ENCODE data around the gene ARHGAP42.

The ARHGAP42 gene

GRCh38 chr11:100932474-100933100 is 245.5 kb downstream of the ARHGAP42 start:
- FAIRE-seq (peak; percentile 67), DNase-seq (ENCODE audit: insufficient read length, low spot score) (no peak)
- TF ChIP-seq POU2F2 (IDR thresholded peaks at IDR 0.05; ENCODE audit: low read depth, low read length), result no peak
- peak; percentile 52; the same call in 1 of the 2 replicates for TF ChIP-seq SPI1 (IDR thresholded peaks at IDR 0.05; ENCODE audit: low read depth, low read length)

DNA sequence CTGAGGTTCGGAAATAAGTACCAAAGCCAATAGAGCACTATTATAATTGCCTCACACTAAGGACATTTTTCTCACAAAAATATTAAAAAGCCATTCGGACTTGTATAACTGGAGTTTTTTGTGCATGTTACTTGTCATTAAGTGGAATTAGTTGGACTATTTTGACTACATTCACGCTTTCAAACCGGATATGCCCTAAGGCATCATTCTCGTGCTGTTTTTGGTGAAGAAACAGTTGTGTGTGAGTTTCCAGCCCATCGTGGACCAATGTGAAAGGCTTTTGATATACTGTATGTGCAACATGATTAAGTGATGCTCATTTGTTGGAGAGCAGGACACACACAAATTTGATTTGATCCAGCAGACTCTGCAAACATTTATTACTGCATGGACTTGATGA is 249.7 kb downstream of the ARHGAP42 start:
- TF ChIP-seq TAF1 (IDR thresholded peaks at IDR 0.05; ENCODE audit: low read depth, low read length) (no peak), SPI1 (IDR thresholded peaks at IDR 0.05; ENCODE audit: low read depth, low read length) (no peak), POU2F2 (IDR thresholded peaks at IDR 0.05; ENCODE audit: low read depth, low read length) (no peak), POLR2AphosphoS5 (IDR thresholded peaks at IDR 0.05; ENCODE audit: low read depth, low read length) (no peak), POLR2A (IDR thresholded peaks at IDR 0.05; ENCODE audit: low read depth, low read length) (no peak), PAX5 (IDR thresholded peaks at IDR 0.05; ENCODE audit: insufficient read depth, low read length, severe bottlenecking) (no peak)
- DNase-seq (ENCODE audit: insufficient read length, low spot score), result no peak
- no peak for FAIRE-seq

DNA sequence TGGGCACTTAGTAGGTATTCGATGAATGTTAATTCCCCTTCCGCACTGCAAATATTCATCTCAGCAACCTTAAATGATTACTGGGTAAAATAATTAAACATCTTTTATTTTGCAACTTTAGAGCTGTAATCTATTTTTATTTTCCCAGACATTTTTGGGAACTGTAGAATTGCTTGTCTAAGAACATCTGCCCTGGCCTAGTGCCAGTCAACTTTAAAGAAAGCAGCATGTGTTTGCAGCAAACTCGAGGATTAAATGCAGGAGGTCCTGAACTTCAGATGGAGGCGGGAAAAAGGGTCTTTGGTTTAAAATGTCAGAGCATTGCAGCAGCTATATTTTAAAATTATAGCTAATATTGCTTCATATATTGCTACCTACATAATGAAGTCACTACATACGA is 252.5 kb downstream of the ARHGAP42 start:
- FAIRE-seq, result no peak
- no peak for DNase-seq (ENCODE audit: insufficient read length, low spot score)
- no peak for TF ChIP-seq POLR2A (IDR thresholded peaks at IDR 0.05; ENCODE audit: low read depth, low read length)

DNA sequence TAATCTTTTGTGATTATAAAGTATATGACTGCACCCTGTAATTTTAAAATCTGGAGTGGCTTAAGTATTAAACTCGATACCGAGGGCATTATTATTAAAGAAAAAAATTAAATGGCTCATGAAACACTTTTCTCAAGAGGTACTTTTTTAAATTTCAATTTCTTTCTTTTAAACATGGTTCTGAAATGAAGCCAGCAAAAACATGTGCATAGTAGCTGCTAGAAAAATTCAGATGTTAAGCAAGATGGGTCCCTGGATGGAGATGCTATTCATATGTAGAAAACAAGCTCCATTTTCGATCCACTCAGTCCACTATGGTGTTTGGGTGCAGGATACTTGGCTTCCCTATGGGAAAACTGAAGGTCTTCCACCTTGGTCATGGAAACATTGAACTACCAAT is 253.0 kb downstream of the ARHGAP42 start:
- no peak for TF ChIP-seq POLR2A (IDR thresholded peaks at IDR 0.05; ENCODE audit: low read depth, low read length)
- no peak for TF ChIP-seq TAF1 (IDR thresholded peaks at IDR 0.05; ENCODE audit: low read depth, low read length)
- no peak for TF ChIP-seq SPI1 (IDR thresholded peaks at IDR 0.05; ENCODE audit: low read depth, low read length)
- TF ChIP-seq POLR2AphosphoS5 (IDR thresholded peaks at IDR 0.05; ENCODE audit: low read depth, low read length), result no peak
- TF ChIP-seq POU2F2 (IDR thresholded peaks at IDR 0.05; ENCODE audit: low read depth, low read length), result no peak
- no peak for TF ChIP-seq PAX5 (IDR thresholded peaks at IDR 0.05; ENCODE audit: insufficient read depth, low read length, severe bottlenecking)
- FAIRE-seq, result no peak
- no peak for DNase-seq (ENCODE audit: insufficient read length, low spot score)

DNA sequence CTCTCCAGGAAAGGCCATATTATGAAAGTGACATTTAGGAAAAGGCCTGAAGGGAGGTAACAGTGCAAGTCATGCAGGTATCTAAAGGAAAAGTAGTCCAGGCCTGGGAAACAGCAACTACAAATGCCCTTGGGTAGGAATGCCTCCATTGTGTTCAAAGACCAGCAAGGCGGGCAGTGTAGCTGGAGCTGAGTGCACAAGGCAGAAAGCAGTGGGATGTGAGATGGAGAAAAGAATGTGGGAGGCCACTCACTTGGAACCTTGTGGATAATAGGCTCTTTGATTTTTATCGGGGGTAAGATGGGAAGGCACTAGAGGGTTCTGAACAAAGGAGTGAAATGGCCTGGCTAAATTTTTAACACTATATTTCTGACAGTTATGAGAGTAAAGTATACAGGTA is 253.9 kb downstream of the ARHGAP42 start:
- FAIRE-seq (no peak), DNase-seq (ENCODE audit: insufficient read length, low spot score) (no peak)
- no peak for TF ChIP-seq POU2F2 (IDR thresholded peaks at IDR 0.05; ENCODE audit: low read depth, low read length)
- TF ChIP-seq POLR2AphosphoS5 (IDR thresholded peaks at IDR 0.05; ENCODE audit: low read depth, low read length), result no peak
- TF ChIP-seq POLR2A (IDR thresholded peaks at IDR 0.05; ENCODE audit: low read depth, low read length), result no peak
- TF ChIP-seq TAF1 (IDR thresholded peaks at IDR 0.05; ENCODE audit: low read depth, low read length), result no peak
- TF ChIP-seq SPI1 (IDR thresholded peaks at IDR 0.05; ENCODE audit: low read depth, low read length), result no peak
- no peak for TF ChIP-seq PAX5 (IDR thresholded peaks at IDR 0.05; ENCODE audit: insufficient read depth, low read length, severe bottlenecking)

- DNase-seq (ENCODE audit: insufficient read length, low spot score), result no peak
- no peak for FAIRE-seq
- TF ChIP-seq POLR2AphosphoS5 (IDR thresholded peaks at IDR 0.05; ENCODE audit: low read depth, low read length), result no peak
- TF ChIP-seq TAF1 (IDR thresholded peaks at IDR 0.05; ENCODE audit: low read depth, low read length), result no peak
- no peak for TF ChIP-seq POU2F2 (IDR thresholded peaks at IDR 0.05; ENCODE audit: low read depth, low read length)
- TF ChIP-seq SPI1 (IDR thresholded peaks at IDR 0.05; ENCODE audit: low read depth, low read length), result no peak
- TF ChIP-seq PAX5 (IDR thresholded peaks at IDR 0.05; ENCODE audit: insufficient read depth, low read length, severe bottlenecking), result no peak
Measured at GRCh38 chr11:100942016-100942415, 254.9 kb downstream of the ARHGAP42 start.

DNA sequence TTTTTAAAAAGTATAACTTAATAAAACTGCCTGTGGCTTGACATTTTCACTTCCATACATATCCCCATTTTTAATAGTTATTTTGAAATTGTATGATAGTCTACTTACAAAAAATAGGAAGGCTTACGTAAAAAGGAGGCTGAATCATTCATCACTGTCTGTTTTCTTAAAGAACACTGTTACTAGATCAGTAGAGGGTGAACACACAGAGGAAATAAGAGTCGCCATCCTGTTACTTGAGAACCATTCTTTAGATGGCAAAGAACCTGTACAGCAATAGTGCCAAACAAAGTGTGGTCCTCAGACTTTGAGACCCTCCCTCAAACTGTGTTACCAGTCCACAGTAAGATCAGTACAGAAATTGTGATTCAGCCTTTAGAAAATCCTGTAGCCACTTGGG is 261.8 kb downstream of the ARHGAP42 start:
- TF ChIP-seq SPI1 (IDR thresholded peaks at IDR 0.05; ENCODE audit: low read depth, low read length) (no peak), POLR2A (IDR thresholded peaks at IDR 0.05; ENCODE audit: low read depth, low read length) (no peak), POU2F2 (IDR thresholded peaks at IDR 0.05; ENCODE audit: low read depth, low read length) (no peak), PAX5 (IDR thresholded peaks at IDR 0.05; ENCODE audit: insufficient read depth, low read length, severe bottlenecking) (no peak), TAF1 (IDR thresholded peaks at IDR 0.05; ENCODE audit: low read depth, low read length) (no peak), POLR2AphosphoS5 (IDR thresholded peaks at IDR 0.05; ENCODE audit: low read depth, low read length) (no peak)
- no peak for DNase-seq (ENCODE audit: insufficient read length, low spot score)
- FAIRE-seq, result no peak

GRCh38 chr11:100949443-100949842 is 262.4 kb downstream of the ARHGAP42 start:
- no peak for TF ChIP-seq POU2F2 (IDR thresholded peaks at IDR 0.05; ENCODE audit: low read depth, low read length)
- no peak for TF ChIP-seq PAX5 (IDR thresholded peaks at IDR 0.05; ENCODE audit: insufficient read depth, low read length, severe bottlenecking)
- no peak for TF ChIP-seq POLR2AphosphoS5 (IDR thresholded peaks at IDR 0.05; ENCODE audit: low read depth, low read length)
- no peak for TF ChIP-seq TAF1 (IDR thresholded peaks at IDR 0.05; ENCODE audit: low read depth, low read length)
- TF ChIP-seq POLR2A (IDR thresholded peaks at IDR 0.05; ENCODE audit: low read depth, low read length), result no peak
- TF ChIP-seq SPI1 (IDR thresholded peaks at IDR 0.05; ENCODE audit: low read depth, low read length), result no peak
- peak; percentile 54 for FAIRE-seq
- DNase-seq (ENCODE audit: insufficient read length, low spot score), result no peak

GRCh38 chr11:100955318-100955717 is 268.2 kb downstream of the ARHGAP42 start:
- TF ChIP-seq POLR2AphosphoS5 (IDR thresholded peaks at IDR 0.05; ENCODE audit: low read depth, low read length), result no peak
- no peak for TF ChIP-seq SPI1 (IDR thresholded peaks at IDR 0.05; ENCODE audit: low read depth, low read length)
- no peak for TF ChIP-seq POLR2A (IDR thresholded peaks at IDR 0.05; ENCODE audit: low read depth, low read length)
- TF ChIP-seq POU2F2 (IDR thresholded peaks at IDR 0.05; ENCODE audit: low read depth, low read length), result no peak
- no peak for TF ChIP-seq TAF1 (IDR thresholded peaks at IDR 0.05; ENCODE audit: low read depth, low read length)
- no peak for TF ChIP-seq PAX5 (IDR thresholded peaks at IDR 0.05; ENCODE audit: insufficient read depth, low read length, severe bottlenecking)
- DNase-seq (ENCODE audit: insufficient read length, low spot score) (no peak), FAIRE-seq (no peak)

DNA sequence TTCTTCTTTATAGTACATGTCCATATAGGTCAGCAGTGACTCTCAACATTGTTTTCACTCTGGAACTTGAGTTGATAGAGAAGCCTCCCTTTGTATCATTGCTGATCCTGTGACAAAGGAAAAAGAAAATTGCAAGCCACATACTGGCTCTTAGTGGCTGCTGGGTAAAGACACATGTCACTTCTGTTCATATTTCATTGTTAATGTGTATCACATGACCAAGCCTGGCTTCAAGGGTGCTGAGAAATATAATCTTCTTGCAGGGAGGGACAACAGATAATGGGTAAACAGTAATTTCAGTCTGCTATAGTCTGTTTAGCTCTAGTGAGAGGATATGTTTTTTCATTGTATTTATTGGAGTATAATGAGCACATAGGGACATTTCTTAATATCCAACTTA is 269.3 kb downstream of the ARHGAP42 start:
- DNase-seq (ENCODE audit: insufficient read length, low spot score), result no peak
- FAIRE-seq, result no peak
- TF ChIP-seq POLR2A (IDR thresholded peaks at IDR 0.05; ENCODE audit: low read depth, low read length), result no peak
- TF ChIP-seq POU2F2 (IDR thresholded peaks at IDR 0.05; ENCODE audit: low read depth, low read length), result no peak
- no peak for TF ChIP-seq TAF1 (IDR thresholded peaks at IDR 0.05; ENCODE audit: low read depth, low read length)
